Astrocyte (in vitro differentiated cells and primary cell): ENCODE results near the gene TMEM8B. TPM values are rescaled to one million over a fixed set of nuclear protein-coding genes. Genes with fewer than 3 reads are reported as not detected.

ENCODE experiments used
- DNase-seq: peaks from one replicate; pipeline ENCODE4 v3.0.0-alpha.2; 2010; ENCODE audit warnings: low read depth
- FAIRE-seq: peaks from 2 replicates; lab custom pipeline; 2011; peaks lifted over from hg19 to GRCh38; lab: Jason Lieb, UNC
- H2AFZ ChIP-seq: 2 replicates; pipeline ENCODE4 v1.6.0; 2012; ENCODE audit warnings: low read depth, low read length, inconsistent platforms
- H3K27ac ChIP-seq: 2 replicates; pipeline ENCODE4 v1.5.1; 2011; ENCODE audit warnings: low read depth, low read length, inconsistent platforms
- H3K27me3 ChIP-seq: 2 replicates; pipeline ENCODE4 v1.6.0; 2011; ENCODE audit warnings: low read length, inconsistent platforms; ENCODE audit not compliant: insufficient read depth
- H3K36me3 ChIP-seq: 2 replicates; pipeline ENCODE4 v1.5.1; 2011; ENCODE audit warnings: low read length, inconsistent platforms; ENCODE audit not compliant: insufficient read depth
- H3K4me1 ChIP-seq: 2 replicates; pipeline ENCODE4 v1.5.1; 2011; ENCODE audit warnings: low read length, inconsistent platforms; ENCODE audit not compliant: insufficient read depth
- H3K4me2 ChIP-seq: 2 replicates; pipeline ENCODE4 v1.6.0; 2012; ENCODE audit warnings: low read length, inconsistent platforms
- H3K4me3 ChIP-seq: 2 replicates; pipeline ENCODE4 v1.5.1; 2011; ENCODE audit warnings: low read depth, mild to moderate bottlenecking, low read length, inconsistent platforms; ENCODE audit not compliant: insufficient read depth
- H3K79me2 ChIP-seq: 2 replicates; pipeline ENCODE4 v1.6.0; 2012; ENCODE audit warnings: mild to moderate bottlenecking, low read length, inconsistent platforms; ENCODE audit not compliant: insufficient read depth
- H3K9ac ChIP-seq: 2 replicates; pipeline ENCODE4 v1.6.0; 2012; ENCODE audit warnings: mild to moderate bottlenecking, low read length, inconsistent platforms
- H3K9me3 ChIP-seq: 2 replicates; pipeline ENCODE4 v1.5.1; 2012; ENCODE audit warnings: low read depth, mild to moderate bottlenecking, low read length, inconsistent platforms; ENCODE audit not compliant: insufficient read depth
- H4K20me1 ChIP-seq: 2 replicates; pipeline ENCODE4 v1.6.0; 2012; ENCODE audit warnings: low read length, inconsistent platforms; ENCODE audit not compliant: insufficient read depth
- H3K27ac Mint-ChIP-seq: one replicate; pipeline ENCODE4 v1.8.0; 2021; ENCODE audit warnings: mild to moderate bottlenecking, mixed read lengths; ENCODE audit not compliant: unreplicated experiment
- H3K27me3 Mint-ChIP-seq: one replicate; pipeline ENCODE4 v1.8.0; 2021; ENCODE audit warnings: low read depth, mixed read lengths; ENCODE audit not compliant: unreplicated experiment
- H3K36me3 Mint-ChIP-seq: one replicate; pipeline ENCODE4 v1.8.0; 2021; ENCODE audit warnings: low read depth, mixed read lengths; ENCODE audit not compliant: unreplicated experiment
- H3K4me1 Mint-ChIP-seq: one replicate; pipeline ENCODE4 v1.8.0; 2021; ENCODE audit warnings: low read depth, mixed read lengths; ENCODE audit not compliant: unreplicated experiment
- H3K4me3 Mint-ChIP-seq: one replicate; pipeline ENCODE4 v1.8.0; 2021; ENCODE audit warnings: mild to moderate bottlenecking, moderate library complexity, mixed read lengths; ENCODE audit not compliant: unreplicated experiment
- H3K9me3 Mint-ChIP-seq: one replicate; pipeline ENCODE4 v1.8.0; 2021; ENCODE audit warnings: mild to moderate bottlenecking, mixed read lengths; ENCODE audit not compliant: unreplicated experiment
- CTCF ChIP-seq: IDR thresholded peaks from 2 replicates; pipeline ENCODE4 v1.5.1; 2011; ENCODE audit warnings: low read depth, mild to moderate bottlenecking, inconsistent platforms, low read length, moderate library complexity; ENCODE audit not compliant: insufficient read depth
- EZH2 ChIP-seq: IDR thresholded peaks from 2 replicates; pipeline ENCODE4 v1.6.1; 2012; ENCODE audit warnings: mild to moderate bottlenecking, low read length, inconsistent platforms; ENCODE audit not compliant: insufficient read depth
- total RNA-seq: library from RNA; stranded (reverse); gene quantifications from 2 replicates; pipeline ENCODE4 v1.2.1, GENCODE V29; 2021

TMEM8B gene
- total RNA-seq, 1 donor from 2014 or later = 8.9 TPM

- Mint-ChIP-seq H3K36me3 (no peaks in the 10 kb centered on the region), H3K27ac (no peak overlapping the region), H3K4me3 (no peak overlapping the region), H3K27me3 (peaks cover 10% of the 10 kb centered on the region), H3K4me1 (no peaks in the 10 kb centered on the region), H3K9me3 (no peaks in the 10 kb centered on the region)
- Histone ChIP-seq H3K36me3 (no peaks in the 10 kb centered on the region), H3K27me3 (peaks cover 7% of the 10 kb centered on the region), H3K79me2 (no peaks in the 10 kb centered on the region), H3K4me1 (no peaks in the 10 kb centered on the region), H3K9ac (no peak overlapping the region), H3K27ac (no peak overlapping the region), H3K4me3 (no peak overlapping the region), H4K20me1 (no peaks in the 10 kb centered on the region), H3K4me2 (no peak overlapping the region), H3K9me3 (no peaks in the 10 kb centered on the region), H2AFZ (no peak overlapping the region)
- FAIRE-seq (no peak), DNase-seq (no peak)
- TF ChIP-seq EZH2 (no peak), CTCF (no peak)
Observed at GRCh38 chr9:35898337-35898736, 69.3 kb downstream of the TMEM8B start.

- H3K4me2 ChIP-seq = no peak overlapping the region
- H4K20me1 ChIP-seq = no peaks in the 10 kb centered on the region
- H3K4me1 Mint-ChIP-seq = no peaks in the 10 kb centered on the region
- no peak overlapping the region for H3K4me3 ChIP-seq
- H3K36me3 Mint-ChIP-seq = no peaks in the 10 kb centered on the region
- H3K27ac ChIP-seq = no peak overlapping the region
- H3K27me3 ChIP-seq = peaks cover 7% of the 10 kb centered on the region
- H3K27me3 Mint-ChIP-seq = peaks cover 10% of the 10 kb centered on the region
- H2AFZ ChIP-seq = no peak overlapping the region
- no peak for FAIRE-seq
- DNase-seq = no peak
- H3K9me3 ChIP-seq = no peaks in the 10 kb centered on the region
- H3K4me3 Mint-ChIP-seq = no peak overlapping the region
- no peaks in the 10 kb centered on the region for H3K36me3 ChIP-seq
- no peaks in the 10 kb centered on the region for H3K79me2 ChIP-seq
- no peaks in the 10 kb centered on the region for H3K4me1 ChIP-seq
- TF ChIP-seq CTCF (no peak), EZH2 (no peak)
- no peaks in the 10 kb centered on the region for H3K9me3 Mint-ChIP-seq
- no peak overlapping the region for H3K27ac Mint-ChIP-seq
- no peak overlapping the region for H3K9ac ChIP-seq
Observed at GRCh38 chr9:35899021-35899420, 70.0 kb downstream of the TMEM8B start.

- H3K27me3 Mint-ChIP-seq = peaks cover 4% of the 10 kb centered on the region
- no peak for TF ChIP-seq EZH2
- peak; percentile 72 for TF ChIP-seq CTCF
- H3K27ac Mint-ChIP-seq = no peak overlapping the region
- Histone ChIP-seq H3K27me3 (peaks cover 3% of the 10 kb centered on the region), H3K4me3 (no peak overlapping the region), H3K4me2 (no peak overlapping the region), H3K9ac (no peak overlapping the region), H3K9me3 (no peaks in the 10 kb centered on the region), H3K27ac (no peak overlapping the region), H2AFZ (no peak overlapping the region), H3K36me3 (no peaks in the 10 kb centered on the region), H4K20me1 (no peaks in the 10 kb centered on the region), H3K4me1 (peaks cover 31% of the 10 kb centered on the region), H3K79me2 (no peaks in the 10 kb centered on the region)
- H3K4me1 Mint-ChIP-seq = peaks cover 31% of the 10 kb centered on the region
- H3K4me3 Mint-ChIP-seq = no peak overlapping the region
- no peaks in the 10 kb centered on the region for H3K36me3 Mint-ChIP-seq
- peak; percentile 95 for FAIRE-seq
- no peaks in the 10 kb centered on the region for H3K9me3 Mint-ChIP-seq
- peak; percentile 34 for DNase-seq
Observed at GRCh38 chr9:35903049-35903448, 74.0 kb downstream of the TMEM8B start.
